Activated naive CD4-positive, alpha-beta T cell (primary cell): Measurements from ENCODE around the gene SYNE1.
"Not testable (repeated sequence)": the region's sequence is repeated elsewhere in the genome, so short reads cannot be mapped to it uniquely, and the experiment has no call there.

Experiments
- DNase-seq, 4 experiments: peaks; one replicate each; lab custom pipeline; 2025; lab: John Stamatoyannopoulos, UW

The SYNE1 gene

DNA sequence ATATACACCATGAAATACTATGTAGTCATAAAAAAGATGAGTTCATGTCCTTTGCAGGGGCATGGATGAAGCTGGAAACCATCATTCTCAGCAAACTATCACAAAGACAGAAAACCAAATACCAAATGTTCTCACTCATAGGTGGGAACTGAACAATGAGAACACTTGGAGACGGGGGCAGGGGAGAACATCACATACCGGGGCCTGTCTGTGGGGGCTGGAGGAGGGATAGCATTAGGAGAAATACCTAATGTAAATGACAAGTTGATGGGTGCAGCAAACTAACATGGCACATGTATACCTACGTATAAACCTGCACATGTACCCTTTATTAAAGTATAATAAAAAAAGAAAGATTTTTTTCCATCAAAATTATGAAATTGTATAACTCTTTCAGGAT lies 22.4 kb downstream of the SYNE1 start:
- DNase-seq: not testable (repeated sequence)

GRCh38 chr6:152609125-152609670 lies 28.0 kb downstream of the SYNE1 start:
- no peak for DNase-seq

DNA sequence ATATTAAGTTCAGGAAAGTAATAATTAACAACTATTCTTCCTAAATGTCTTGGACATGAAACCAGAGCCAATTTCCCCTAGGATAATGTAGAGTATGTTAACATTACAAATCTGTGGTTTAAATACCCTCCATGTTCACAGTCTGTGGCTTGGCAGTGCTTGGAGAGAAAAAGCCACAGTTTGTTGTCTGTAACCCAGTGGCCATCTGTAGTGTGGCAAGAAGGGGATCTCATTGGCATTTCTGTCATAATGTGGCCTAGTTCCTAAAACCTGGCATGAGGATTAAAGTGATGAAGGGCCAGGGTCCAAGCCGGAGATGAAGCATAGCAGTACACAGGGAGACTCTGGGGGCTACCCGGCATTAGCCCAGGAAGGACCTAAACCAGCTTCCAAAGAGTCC lies 31.2 kb downstream of the SYNE1 start:
- no peak for DNase-seq

GRCh38 chr6:152605342-152605741 lies 31.8 kb downstream of the SYNE1 start:
- no peak for DNase-seq

- no peak for DNase-seq
Observed at GRCh38 chr6:152603911-152604310, 33.3 kb downstream of the SYNE1 start.

GRCh38 chr6:152600022-152600421 lies 37.1 kb downstream of the SYNE1 start:
- DNase-seq: no peak

- no peak for DNase-seq
Observed at GRCh38 chr6:152598901-152599537, 38.1 kb downstream of the SYNE1 start.

GRCh38 chr6:152598421-152598820 lies 38.7 kb downstream of the SYNE1 start:
- no peak for DNase-seq

GRCh38 chr6:152596726-152597125 lies 40.4 kb downstream of the SYNE1 start:
- no peak for DNase-seq

- DNase-seq: no peak
Observed at GRCh38 chr6:152595499-152595898, 41.7 kb downstream of the SYNE1 start.

DNA sequence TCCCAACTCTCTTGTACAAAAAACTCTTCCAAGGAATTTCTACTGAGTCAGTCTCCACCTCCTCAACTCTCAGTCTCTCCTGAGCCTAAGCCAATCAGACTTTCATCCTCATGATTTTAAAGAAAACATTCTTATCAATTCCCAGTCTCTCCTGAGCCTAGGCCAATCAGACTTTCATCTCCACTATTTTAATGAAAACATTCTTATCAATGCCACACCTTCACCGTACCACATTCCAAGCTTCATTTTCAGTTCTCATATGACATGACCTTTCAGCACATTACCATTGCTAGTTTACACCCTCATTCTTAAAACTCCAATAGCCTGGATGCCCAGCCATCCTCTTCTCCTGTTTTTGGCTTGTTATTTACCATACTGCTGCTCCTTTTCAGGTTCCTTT lies 42.5 kb downstream of the SYNE1 start:
- no peak for DNase-seq

- DNase-seq: no peak
Observed at GRCh38 chr6:152588456-152588855, 48.7 kb downstream of the SYNE1 start.

DNA sequence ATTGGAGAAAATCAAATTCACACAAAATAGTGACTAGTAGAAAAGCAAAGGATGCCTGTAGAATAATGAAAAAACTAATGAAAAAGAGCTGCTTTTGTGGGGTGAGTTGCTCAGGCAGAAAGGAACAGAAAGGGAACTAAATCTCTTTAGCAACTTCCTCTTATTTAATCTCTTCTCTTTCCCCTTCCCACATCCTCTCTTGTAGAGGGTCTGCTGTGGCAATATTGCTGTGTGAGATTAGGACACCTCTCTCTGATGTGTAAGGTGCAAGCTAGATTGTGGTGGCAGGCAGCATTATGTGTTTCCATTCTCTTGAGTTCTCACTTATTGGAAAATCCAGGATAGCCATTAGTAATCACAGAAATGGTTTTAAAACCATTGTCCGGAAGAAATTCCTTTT lies 49.7 kb downstream of the SYNE1 start:
- DNase-seq: no peak

DNA sequence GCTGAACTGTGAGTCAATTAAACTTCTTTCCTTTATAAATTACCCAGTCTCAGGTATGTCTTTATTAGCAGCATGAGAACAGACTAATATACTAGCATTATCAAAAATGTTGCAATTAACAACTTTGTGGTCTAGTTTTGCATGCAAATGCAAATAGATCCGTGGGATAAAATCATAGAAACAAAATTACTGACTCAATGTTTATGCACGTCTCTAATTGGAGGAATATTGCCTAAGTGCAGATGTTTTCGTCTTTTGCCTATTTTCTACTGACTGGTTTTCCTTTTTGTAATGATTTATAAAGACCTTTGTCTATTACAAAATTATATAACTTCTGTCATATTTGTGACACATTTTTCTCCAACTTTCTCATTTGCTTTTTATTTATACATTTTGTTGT lies 51.9 kb downstream of the SYNE1 start:
- DNase-seq: no peak

GRCh38 chr6:152583888-152584287 lies 53.3 kb downstream of the SYNE1 start:
- no peak for DNase-seq

DNA sequence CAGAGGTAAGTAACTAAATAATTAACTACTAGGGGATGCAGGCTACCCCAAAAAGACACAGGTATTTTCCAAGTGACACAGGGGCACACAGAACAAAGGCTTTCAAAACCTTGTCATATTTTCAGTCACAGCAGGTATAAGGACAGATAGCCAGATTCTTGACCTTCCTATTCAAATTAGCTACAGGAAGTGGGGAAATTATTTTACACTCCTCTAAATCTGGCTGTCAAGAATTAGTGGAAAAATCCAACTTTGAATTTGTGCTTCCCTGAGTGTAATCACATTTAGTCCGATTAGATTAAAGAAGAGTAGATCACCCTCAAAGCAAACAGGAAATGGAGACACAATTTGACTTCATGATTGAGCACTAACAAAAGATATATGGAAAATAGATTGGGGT lies 60.6 kb downstream of the SYNE1 start:
- no peak for DNase-seq

DNA sequence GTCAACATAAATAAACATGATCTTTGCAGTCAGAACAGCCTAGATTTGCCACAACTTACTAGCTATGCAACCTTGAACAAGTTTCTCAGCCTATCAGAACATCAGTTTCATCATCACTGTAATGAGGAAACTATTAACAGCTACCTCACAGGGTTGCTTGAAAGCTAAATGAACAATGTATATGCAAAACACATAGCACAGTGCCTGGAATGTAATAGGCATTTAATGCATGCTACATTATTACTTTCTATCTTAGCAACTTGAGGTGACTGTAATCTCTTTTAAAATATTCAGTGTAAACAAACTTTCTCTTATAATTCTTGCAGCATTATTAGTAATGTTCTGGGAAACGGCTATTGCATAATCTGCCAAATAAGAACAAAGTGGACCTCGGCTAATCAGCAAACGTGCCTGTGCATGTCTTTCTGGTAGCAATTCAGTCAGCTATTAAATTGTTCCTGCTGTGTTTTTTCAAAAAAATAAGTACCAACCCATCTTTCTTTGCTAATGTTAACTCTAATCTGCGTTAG lies 61.5 kb downstream of the SYNE1 start:
- DNase-seq: no peak

DNA sequence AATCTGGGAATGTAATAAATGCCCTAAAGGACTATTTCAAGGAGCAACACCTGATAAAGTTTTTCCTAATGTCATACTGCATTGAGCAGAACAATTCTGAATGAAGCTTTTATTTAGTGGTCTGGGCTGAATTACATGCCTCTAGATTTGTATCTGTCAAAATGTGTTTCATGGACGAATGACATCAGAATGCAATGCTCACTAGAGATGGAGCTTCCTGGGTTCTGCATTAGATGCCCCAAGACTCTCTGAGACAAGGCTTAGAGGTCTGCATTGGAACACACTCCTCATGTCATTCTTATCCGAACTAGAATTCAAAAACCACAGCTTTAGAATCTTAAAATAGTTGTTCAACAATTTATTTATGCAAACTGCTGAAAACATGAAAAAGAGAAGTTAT lies 62.0 kb downstream of the SYNE1 start:
- DNase-seq: no peak

DNA sequence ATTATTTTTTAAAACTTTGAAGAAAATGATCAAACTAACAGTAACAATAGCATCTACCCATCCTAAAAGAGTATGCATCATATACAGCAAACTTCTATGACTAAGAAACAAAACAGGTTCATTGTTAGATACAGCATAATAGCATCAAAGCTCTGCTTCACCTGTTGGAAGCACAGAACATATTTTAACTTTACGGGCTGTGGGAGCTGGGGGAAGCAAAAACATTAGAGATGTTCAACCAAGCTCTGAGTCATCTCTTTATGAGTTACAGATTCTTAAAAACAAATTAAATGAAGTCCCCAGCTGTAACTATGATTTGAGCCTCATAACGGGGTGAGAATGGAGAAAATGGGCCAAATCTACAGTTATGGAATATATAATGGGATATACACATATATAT lies 63.4 kb downstream of the SYNE1 start:
- DNase-seq: no peak

- DNase-seq: no peak
Observed at GRCh38 chr6:152572338-152573088, 64.6 kb downstream of the SYNE1 start.

GRCh38 chr6:152571943-152572337 lies 65.2 kb downstream of the SYNE1 start:
- DNase-seq: no peak

- no peak for DNase-seq
Observed at GRCh38 chr6:152571089-152571488, 66.1 kb downstream of the SYNE1 start.
